NCI-H524 (cell line): Measurements from ENCODE around the gene S100Z.
"Not testable (repeated sequence)": the region's sequence is repeated elsewhere in the genome, so short reads cannot be mapped to it uniquely, and the experiment has no call there.

Experiments used
- DNase-seq, 2 experiments: peaks; one replicate each; lab custom pipeline; 2025; lab: John Stamatoyannopoulos, UW

The S100Z gene

DNA sequence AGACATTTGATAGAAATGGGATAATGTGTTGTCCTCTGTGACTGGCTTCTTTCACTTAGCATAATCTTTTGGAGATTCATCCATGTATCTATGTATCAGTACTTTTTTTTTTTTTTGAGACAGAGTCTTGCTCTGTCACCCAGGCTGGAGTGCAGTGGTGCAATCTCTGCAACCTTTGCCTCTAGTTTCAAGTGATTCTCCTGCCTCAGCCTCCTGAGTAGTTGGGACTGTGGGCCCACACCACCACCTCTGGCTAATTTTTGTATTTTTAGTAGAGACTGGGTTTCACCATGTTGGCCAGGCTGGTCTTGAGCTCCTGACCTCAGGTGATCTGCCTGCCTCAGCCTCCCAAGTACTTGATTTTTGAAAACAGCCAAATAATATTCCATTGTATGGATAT lies 23.4 kb upstream of the S100Z start:
- not testable (repeated sequence) for DNase-seq

DNA sequence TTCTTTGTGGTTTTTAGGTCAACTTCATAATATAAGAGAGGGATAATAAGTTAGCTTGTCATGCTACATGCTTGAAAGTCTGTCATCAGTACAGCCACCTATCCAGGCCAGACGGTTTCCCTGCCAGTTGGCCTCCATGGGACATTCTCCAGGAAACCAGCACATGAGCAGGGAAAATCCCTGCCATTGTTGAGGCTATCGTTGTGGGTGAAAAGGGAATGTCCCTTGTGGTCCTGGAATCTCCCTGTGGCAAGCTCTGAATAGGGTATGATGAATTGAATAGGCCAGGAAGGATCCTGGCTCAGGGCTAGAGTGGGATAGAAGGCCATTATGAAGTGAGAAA lies 18.7 kb upstream of the S100Z start:
- no peak for DNase-seq

DNA sequence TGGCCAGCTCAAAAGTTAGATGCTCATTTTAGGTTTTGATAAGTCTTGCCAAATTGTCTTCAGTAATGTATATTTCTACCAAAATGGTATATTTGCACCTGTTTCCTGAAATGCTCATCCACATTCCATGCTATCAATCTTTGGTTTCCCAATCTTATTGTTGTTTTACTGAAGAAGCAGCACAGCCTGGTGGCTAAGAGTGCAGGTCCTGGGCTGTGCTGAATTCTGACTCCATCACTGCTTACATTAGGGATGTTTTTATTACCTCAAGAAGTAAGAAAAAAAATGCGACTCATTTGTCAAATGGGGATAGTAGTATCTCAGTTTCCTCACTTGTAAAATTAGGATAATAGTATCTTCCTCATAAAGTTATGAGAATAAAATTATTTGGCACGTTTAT lies 13.6 kb upstream of the S100Z start:
- DNase-seq, result no peak

DNA sequence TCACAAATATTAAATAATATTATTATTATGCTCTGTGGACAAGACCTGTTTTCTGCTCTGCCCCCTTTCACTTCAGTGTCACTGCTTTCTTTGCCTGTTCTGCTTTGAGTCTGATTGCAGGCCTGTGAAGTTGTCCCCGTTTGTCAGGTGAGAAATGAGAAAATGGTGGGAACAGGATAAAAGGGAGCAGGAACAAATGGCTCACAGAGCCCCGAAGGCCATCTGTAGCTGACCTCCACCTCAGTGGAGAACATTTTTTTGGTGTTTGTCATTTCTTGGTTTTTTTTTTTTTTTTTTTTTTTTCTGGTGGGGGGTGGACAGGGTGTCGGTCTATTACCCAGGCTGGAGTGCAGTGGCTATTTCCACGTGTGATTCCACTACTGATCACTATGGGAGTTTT lies 13.2 kb upstream of the S100Z start:
- DNase-seq, result no peak

DNA sequence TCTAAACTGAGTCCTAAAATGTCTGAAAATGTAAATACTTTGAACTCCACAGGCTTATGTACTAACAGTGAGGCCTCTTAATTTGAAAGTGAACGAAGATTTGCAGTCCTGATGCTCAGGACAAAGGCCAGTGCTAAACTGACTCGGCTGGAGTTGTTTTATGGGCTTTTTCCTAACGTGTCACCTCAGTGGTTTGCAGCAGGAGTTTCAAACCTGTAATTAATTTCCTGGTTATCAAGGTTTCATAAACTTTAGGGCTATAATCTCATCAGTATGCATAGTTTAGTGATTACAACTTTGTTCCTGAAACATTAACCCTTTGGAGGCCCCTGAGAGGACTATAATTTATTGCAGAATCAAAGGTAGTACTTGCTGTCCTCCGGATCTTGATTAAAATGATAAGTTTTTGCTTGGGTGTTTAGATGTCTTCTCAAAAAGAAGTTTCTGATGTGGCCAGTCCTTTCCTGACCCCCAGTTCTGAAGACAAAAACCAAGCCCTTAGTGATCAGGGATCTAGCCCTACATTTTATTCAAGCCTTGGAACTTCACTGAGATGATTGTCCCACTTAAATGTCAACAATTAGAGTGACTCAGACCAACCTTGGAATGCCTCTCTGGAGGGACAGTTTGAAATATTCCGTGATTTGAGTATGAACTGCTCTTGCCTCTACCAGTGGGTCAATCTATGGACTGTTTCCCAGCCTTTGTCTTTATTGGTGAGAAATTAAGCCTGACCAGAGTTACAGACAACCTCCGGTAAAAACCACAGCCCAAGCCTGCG lies 11.1 kb upstream of the S100Z start:
- DNase-seq, result no peak

DNA sequence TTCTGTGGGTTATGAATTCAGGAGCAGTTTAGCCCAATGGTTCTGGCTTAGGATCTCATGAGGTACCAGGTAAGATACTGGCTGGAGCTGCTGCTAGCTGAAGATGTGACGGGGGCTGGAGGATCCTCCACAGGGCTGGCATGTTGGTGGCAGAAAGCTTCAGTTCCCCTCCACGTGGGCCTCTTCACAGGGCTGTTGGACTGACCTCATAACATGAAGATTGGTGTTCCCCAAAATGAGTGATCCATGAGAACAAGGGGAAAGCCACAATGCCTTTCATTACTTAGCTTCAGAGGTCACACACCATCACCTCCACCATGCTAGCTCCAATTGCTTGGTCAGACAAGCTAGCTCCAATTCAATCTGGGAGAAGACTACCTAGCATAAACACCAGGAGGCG lies 8.5 kb upstream of the S100Z start:
- DNase-seq, result no peak

DNA sequence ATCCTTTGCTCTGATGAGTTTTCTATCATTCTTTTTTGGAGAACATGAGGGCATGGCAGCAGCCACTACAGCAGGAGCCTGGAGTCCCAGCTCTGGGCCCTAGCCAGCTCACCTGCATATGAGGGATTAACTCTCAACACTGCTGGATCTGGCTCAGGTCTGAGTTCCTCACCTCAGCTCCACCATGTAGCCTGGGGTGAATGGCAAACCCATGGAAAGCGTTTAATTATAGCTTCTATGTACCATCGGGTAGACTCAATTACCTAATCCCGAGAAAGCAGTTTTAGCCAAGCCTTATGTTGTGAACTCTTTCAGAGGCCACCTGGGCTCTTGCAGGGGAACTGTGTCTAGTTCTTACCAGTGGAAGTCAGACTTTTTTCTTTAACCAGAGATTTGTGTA lies 3.9 kb upstream of the S100Z start:
- peak in 1 of 2 experiments; percentile 3 for DNase-seq

DNA sequence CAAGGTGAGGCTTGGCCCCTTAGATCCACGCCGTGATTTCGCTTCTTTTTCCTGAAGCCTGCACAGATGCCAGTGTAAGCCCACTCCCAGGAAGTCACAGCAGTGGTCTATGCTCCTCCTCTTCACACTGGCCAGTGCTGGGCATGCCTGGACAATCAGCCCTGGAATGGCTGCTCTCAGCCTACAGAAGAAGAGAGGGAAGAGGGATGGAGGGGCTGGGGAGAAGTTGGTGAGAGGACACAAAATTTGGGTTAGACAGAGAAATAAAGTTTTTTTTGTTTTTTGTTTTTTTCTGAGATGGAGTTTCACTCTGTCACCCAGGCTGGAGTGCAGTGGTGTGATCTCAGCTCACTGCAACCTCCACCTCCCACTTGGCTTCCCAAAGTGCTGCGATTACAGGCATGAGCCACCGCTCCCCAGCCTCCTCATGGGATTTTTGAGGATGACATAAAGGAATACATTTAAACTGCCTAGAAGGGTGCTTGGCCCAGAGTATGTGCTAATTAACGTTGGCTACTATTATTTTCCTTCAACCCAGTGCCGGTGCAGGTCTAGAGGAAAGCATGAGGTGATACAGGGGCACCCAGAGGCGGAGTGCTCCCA lies 830 bp downstream of the S100Z start:
- DNase-seq, result no peak

DNA sequence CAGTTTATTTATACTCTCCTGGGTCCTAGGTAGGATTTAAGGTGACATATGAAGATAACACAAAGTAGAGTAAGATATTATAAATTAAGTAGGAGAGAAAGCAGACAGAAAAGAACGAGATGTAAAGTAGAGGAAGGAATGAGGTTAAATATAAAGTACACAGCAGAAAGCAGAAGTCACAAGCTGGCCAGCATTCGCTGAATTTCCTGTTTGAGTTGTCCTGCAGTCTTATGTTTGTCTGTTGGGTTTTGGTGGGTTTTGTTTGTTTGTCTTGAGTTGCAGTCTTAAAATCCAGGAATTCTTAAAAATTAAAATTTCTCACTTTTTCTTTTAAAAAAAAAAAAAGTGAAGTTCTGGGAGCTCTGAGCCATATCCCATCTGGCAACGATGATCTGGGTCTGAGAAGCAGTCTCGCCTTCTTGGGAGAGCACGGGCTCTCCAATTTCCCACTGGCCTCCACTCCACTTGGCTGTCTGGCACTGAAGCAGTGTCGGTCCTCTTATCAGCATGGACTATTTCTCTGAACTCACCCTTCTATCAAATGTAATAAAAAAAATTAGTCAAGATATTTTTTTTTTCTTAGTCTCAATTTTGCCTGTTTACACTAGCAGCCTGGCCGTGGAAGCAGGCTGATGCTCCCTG lies 2.0 kb downstream of the S100Z start:
- DNase-seq, result no peak

DNA sequence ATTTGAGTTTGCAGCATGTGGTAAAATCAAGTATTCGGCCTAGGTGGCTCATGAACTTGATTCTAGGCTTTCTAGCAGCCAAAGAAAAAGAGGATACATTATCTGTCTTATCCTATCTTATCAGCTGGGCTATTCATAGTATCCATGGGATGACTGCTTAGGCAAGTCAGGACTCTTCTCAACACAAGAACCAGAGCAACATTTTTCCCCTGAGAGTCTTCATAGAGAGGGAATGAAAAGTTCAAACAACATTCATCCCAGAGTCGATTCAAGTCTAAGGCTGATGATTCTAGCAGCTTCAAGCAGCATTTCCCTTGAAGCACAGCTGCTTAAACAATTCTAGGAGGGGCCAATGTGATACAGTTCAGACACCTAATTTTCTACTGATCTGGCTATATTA lies 3.0 kb downstream of the S100Z start:
- DNase-seq, result no peak

DNA sequence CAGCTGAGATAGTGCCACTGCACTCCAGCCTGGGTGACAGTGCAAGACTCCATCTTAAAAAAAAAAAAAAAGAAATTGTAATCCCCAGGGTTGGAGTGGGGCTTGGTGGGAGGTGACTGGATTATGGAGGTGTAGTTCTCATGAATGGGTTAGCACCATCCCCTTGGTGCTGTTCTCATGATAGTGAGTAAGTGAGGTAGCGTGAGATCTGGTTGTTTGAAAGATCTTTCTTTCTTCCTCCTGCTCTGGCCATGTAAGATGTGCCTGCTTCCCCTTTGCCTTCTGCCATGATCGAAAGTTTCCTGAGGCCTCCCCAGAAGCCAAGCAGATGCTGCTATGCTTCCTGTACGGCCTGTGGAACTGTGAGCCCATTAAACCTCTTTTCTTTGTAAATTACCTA lies 3.9 kb downstream of the S100Z start:
- not testable (repeated sequence) for DNase-seq

DNA sequence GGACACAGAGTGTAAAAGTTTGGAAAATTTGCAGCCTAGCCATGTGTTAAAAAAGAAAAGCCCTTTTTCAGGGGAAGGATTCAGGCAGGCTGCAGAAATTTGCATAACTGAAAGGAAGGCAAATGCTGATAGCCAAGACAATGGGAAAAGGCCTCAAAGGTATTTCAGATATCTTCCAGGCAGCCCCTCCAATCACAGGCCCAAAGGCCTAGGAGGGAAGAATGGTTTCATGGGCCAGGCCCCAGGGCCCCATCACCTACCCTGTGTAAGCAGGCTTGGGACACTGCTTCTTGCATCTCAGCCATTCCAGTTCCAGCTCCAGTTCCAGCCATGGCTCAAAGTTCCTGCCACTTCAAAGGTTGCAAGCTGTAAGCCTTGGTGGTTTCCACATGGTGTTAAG lies 4.8 kb downstream of the S100Z start:
- peak in 1 of 2 experiments; percentile 48 for DNase-seq

DNA sequence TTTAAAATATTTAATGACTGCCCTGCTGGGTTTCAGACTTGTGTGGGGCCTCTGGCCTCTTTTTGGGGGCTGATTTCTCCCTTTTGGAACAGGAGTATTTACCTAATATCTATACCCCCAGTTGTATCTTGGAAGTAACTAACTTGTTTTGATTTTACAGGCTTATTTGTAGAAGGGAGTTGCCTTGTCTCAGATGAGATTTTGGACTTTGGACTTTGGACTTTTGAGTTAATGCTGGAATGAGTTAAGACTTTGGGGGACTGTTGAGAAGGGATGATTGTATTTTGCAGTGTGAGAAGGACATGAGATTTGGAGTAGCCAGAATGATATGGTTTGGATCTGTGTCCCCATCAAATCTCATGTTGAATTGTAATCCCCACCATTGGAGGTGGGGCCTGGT lies 5.7 kb downstream of the S100Z start:
- not testable (repeated sequence) for DNase-seq

DNA sequence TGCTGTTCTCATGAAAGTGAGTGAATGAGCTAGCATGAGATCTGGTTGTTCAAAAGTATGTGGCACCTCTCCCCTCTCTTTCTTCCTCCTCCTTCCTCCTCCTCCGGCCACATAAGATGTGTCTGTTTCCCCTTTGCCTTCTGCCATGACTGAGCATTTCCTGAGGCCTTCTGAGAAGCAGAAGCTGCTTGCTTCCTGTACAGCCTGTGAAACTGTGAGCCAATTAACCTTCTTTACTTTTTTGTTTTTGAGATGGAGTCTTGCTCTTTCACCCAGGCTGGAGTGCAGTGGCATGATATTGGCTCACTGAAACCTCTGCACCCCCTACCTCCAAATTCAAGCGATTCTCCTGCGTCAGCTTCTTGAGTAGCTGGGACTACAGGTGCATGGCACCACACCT lies 6.1 kb downstream of the S100Z start:
- no peak for DNase-seq

DNA sequence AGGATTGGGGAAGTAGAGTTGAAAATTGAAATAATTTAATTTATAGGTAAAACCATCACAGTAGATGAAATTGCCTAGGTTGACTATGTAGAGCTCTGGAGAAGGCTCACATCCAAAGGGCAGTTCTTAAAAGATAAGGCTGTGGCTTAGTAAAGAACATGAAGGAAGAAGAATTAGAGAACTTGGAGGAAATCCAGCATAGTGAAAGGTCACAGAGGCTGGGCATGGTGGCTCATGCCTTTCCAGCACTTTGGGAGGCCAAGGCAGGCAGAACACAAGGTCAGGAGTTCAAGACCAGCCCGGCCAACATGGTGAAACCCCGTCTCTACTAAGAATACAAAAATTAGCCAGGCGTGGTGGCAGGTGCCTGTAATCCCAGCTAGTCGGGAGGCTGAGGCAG lies 7.0 kb downstream of the S100Z start:
- not testable (repeated sequence) for DNase-seq

DNA sequence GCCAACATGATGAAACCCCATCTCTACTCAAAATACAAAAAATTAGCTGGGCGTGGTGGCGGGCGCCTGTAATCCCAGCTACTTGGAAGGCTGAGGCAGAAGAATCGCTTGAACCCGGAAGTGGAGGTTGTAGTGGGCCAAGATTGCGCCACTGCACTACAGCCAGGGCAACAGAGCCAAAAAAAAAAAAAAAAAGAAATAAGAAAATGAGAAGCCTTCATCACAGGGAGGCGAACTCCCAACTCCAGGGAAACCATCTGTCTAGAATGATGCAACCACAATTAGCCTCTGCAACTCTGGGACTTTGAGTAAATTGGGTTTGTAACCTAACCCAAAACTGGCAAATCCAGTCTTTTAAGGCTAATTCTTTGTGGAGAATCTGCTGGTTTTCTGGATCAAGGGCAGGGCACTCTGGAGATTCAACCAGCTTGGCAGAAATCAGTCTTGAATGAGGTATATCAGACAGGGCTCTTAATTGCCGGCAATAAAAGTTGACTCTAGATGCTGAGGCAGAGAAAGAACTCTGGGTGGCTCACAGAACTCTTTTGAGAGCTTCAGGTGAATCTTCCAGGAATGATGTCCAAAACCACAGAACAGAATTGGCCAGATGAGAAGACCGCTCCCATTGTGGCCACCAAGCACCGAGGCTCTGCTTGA lies 9.9 kb downstream of the S100Z start:
- DNase-seq, result peak in 1 of 2 experiments; percentile 6

DNA sequence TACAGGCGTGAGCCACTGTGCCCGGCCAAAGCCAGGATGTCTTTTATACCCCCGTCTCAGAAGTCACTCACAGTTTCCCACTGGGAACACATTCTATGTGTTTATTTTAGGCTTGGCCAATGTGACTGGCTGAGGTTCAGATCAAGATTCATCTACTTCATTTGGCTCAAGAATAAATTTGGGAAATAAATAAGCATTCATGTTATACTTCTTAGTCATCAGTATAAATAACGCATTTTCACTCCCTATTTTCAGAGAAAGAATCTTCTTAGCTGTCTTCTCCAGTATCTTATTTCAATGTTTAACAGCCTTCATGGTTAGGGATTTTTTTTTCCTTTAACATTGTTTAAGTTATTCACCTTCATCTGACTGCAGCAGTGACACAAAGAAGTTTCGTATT lies 11.8 kb downstream of the S100Z start:
- DNase-seq, result no peak

DNA sequence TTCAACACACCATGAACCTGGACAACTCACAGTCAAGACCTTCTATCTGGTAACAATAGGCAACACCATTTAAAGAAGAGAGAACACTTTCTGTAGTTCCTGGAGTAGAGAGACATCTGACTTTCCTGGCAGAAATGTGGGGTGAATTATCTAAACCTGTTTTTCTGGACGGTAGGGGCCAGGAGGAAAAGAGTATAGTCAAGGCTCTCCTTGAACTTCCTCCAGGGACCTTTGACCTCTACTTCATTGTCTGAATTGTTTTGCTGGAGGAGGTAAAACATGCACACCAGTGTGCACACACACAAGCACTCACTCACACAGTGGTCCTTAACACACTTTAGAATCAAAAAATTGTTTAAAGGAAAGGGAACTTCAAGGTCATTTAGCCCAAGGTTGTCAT lies 13.2 kb downstream of the S100Z start:
- DNase-seq, result no peak

DNA sequence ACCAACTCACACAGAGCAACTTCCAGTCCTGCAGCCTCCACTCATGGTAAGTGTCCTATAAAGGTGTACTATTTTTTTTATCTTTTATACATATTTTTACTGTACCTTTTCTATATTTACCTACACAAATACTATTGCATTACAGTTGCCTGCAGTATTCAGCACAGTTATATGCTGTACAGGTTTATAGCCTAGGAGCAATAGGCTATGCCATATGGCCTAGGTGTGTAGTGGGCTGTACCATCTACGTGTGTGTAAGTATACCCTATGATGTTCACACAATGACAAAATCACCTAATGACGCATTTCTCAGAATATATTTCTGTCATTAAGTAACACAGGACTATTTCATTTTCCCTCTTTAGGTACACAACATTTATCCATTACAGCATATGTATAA lies 16.7 kb downstream of the S100Z start:
- no peak for DNase-seq

DNA sequence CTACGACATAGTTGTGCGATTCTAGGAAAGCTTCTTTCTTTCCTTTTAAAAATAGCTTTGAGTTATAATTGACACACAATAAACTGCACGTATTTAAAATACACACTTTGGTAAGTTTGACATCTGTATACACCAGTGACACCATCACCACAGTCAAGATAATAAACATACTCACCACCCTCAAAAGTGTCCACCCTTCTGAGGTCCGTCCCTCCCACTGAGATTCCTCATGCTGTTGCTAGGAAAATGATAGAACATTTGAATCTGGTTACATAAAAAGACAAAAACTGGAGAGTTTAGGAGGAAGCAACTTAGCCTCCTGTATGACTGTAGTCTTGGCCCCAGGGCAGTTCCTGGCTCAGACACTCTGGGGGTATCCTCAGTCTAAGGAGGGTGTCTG lies 17.2 kb downstream of the S100Z start:
- no peak for DNase-seq

DNA sequence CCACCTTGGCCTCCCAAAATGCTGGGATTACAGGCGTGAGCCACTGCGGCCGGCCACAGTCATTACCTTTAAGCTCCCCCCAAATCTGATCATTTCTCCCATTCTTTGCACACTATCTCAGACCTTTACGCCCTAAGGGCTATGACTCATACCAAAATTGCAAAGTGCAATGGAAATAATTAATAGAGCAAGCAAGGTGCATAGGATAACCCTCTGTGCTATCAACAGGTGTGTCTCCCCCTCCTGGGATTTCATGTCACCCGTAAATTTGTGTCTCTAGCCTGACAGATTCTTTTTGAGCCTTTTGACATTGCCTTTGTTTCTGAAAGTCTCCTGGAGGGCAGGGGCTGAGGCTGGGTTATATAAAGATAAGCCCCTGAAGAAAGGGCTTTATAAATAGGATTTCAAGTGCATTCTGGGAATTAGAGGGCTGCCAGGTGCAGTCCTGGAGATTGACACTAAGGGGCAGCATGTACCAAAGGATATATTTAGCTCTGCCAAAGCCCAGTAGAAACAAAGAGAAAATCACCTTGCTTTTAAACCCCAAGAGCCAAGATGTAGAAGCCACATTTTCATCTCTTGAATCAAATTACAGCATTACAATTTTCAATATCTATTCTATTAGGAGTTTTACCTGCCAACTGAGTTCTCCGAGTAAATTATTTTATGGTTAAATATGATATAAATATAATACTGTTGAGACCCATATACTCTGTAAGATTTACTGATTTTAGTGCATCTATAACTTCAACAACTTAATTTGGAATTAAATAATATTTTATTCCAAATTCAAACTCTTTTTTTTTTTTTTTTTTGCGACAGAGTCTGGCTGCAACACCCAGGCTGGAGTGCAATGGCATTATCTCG lies 18.2 kb downstream of the S100Z start:
- peak; percentile 8 to 71 for DNase-seq

DNA sequence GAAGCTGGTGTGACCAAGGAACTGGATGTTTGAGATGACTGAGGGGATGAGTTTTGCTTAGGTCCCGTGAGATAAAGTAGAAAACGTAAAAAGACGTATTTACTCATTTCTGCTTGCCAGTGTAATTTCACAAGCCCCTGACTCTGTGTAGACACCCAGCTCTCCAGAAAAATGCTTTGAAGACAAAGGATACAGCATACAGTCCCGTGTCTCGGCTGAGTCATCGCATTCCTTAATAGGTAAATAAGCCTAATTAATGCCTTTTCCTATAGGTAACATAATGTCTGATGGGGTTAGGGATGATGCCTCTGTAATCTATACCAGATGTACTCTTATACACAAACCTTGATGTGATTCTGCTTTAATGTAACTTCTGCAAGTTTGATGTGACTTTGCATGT lies 20.2 kb downstream of the S100Z start:
- no peak for DNase-seq
